GM18858 (cell line): Measurements from ENCODE around the gene ROBO3.
A peak's percentile ranks its signal among the peaks of the same experiment; 100 is the strongest.

Experiments
- ATAC-seq: cut with Tn5 transposase; IDR thresholded peaks from one replicate; pipeline ENCODE4 v1.9.1; 2021; ENCODE audit not compliant: unreplicated experiment

ROBO3 gene

DNA sequence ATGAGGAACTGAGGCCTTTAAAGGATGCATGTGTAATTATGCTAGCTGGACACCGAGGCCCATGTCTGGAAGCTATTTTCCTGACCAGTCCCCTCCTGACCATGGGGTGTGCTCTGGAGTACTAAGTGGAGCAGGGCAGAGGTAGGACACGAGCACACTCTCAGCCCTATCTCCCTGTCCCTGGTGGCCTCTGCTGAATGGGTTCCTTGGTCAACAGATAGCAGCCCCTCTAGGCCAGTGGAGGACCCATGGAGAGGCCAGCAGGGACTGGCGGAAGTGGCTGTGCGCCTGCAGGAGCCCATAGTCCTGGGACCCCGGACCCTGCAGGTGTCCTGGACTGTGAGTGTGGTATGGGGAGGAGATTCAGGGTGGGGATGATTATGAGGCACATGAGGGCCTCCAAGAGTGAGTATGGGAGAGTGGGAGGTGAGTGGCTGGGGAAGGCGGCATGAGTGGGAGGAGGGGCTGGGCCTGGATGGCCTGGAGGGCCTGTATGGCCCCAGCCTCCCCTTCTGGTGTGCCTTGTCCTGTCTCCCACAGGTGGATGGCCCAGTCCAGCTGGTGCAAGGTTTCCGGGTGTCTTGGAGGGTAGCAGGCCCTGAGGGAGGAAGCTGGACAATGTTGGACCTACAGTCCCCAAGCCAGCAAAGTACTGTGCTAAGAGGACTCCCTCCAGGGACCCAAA is 9.5 kb downstream of the ROBO3 start:
- no peak for ATAC-seq

DNA sequence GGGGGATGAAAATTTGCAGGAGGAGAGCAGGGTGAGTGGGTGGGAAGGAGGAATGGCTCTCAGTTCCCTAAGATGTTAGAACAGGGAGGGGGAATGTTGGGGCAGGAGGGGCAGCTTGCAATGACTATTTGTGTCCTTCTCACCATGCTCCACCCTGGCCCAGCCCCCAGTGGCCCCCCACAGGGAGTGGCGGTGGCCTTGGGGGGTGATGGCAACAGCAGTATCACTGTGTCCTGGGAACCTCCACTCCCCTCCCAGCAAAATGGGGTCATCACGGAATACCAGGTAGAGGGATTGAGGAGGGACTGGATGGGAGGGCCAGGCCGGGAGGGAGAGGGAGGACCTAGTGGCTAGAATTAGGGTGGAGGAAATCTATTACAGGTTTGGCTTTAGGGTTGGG is 10.2 kb downstream of the ROBO3 start:
- no peak for ATAC-seq

GRCh38 chr11:124875943-124876817 is 10.9 kb downstream of the ROBO3 start:
- peak; percentile 88 for ATAC-seq

DNA sequence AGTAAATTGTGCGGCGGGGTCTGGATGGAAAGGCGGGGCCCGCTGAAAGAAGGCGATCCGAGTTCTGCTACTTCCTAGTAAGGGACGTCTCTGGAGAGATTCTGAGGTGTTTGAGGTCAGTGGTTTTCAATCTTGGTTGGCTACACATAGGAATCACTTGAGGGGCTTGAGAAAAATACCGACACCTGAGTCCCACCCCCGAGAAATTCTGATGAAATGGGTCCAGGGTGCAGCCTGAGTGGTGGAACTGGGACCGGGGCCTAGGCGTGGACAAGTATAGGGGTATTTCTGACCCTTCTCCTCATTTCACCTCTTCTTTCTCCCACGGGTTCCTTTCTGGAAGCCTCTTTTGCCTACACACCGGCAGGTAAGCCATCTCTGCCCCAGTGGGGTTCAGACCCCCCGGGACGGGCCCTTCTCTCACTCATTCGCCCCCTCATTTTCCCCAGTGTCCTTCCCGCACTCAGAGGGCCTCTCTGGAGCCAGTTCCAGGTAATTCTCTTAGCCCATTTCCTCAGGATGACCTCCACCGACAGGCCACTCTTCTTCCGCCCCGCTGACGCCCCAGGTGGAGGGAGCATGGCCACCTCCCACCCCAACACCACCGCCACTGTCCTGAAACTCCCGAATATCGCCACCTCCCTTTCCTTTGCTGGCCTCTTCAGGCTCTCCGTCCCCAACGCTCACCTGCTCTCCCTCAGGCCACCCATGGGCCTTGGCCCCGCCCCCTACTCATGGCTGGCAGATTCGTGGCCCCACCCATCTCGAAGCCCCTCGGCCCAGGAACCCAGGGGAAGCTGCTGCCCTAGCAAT is 11.8 kb downstream of the ROBO3 start:
- ATAC-seq, result no peak

DNA sequence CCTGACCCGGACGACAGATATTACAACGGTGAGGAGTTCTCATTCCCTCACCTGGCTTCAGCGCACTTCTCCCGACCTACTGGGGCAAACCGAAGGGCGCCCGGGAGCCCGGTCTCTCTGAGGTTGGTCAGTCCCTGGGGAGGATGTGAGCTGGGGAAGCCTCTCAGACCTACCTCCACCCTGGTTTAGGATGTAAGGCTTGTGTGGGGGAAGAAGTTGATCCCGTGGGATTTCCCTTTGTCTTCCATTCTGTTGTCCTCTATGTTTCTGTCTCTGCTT is 12.3 kb downstream of the ROBO3 start:
- no peak for ATAC-seq

DNA sequence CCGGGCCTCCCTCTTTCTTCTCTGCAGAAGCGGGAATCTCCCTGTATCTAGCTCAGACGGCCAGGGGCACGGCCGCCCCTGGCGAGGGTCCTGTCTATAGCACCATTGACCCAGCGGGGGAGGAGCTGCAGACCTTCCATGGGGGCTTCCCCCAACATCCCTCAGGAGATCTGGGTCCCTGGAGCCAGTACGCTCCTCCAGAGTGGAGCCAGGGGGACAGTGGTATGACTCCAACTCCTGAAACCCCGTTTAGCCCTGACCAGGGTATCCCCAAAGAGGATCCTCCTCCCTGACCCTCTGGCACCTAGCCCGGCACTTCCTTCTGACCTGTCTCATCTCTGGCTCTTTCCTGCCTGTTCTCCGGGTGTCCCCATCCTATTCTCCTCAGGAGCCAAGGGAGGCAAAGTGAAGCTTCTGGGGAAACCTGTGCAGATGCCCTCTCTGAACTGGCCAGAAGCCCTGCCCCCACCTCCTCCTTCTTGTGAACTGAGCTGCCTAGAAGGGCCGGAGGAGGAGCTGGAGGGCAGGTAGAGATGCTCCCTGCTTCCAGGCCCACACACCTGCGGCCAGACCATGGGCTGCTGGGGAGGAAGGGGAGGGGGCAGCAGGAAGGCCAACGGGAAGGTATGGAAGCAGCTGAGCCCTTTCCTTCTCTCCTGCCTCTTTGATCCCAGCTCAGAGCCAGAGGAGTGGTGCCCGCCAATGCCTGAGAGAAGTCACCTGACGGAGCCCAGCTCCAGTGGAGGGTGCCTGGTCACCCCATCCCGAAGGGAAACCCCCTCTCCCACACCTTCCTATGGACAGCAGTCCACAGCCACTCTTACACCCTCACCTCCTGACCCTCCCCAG is 12.9 kb downstream of the ROBO3 start:
- no peak for ATAC-seq

- no peak for ATAC-seq
Measured at GRCh38 chr11:124878759-124879492, 13.7 kb downstream of the ROBO3 start.

- ATAC-seq, result no peak
Measured at GRCh38 chr11:124879493-124880289, 14.5 kb downstream of the ROBO3 start.

DNA sequence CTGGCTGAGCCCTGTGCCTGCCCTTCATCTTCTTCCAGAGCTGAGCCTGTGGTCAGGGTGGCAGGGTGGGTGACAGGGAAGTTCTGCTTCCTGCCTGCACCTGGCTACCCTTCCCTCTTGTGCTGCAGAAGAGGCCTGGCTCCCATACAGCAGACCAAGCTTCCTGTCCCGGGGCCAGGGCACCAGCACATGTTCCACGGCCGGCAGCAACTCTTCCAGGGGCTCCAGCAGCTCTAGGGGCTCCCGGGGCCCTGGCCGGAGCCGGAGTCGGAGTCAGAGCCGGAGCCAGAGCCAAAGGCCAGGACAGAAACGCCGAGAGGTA is 15.0 kb downstream of the ROBO3 start:
- ATAC-seq, result no peak

GRCh38 chr11:124880958-124881357 is 15.7 kb downstream of the ROBO3 start:
- no peak for ATAC-seq

DNA sequence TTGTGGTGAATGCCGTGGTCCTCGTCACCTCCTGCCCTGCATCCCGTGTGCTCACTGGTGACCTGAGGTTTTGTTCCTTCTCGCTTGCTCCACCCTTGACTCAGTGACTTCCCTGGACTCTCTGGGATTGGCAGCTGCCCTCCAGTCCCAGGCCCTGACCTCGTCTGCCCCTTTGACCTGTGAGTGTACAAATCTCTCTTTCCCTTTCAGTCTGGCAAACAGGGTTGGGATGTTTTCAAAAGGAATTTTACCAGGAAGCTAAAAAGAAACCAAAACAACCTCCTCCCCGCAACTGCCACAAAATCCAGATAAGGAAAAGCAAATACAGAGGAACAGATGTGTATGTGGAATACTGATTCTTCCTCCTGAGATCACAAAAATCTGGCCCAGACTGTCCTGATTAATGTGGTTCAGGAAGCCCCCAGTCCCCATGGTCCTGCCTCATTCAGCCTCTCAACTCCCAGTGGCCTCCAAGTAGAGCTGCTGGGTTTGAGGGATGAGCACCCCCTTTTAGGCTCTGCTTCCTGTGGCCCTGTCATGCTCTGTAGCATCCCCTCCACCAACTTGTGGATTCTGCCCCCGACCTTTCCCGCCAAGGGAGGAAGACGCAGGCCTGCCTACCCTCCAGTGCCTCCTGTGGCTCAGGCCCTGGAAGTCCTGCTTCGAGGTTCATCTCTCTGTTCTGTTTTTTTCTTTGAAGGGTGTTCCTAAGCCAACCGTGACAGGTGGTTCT is 17.3 kb downstream of the ROBO3 start:
- ATAC-seq, result no peak

- ATAC-seq, result no peak
Measured at GRCh38 chr11:124884340-124884739, 19.1 kb downstream of the ROBO3 start.

GRCh38 chr11:124884869-124885479 is 19.7 kb downstream of the ROBO3 start:
- no peak for ATAC-seq

GRCh38 chr11:124886476-124886875 is 21.2 kb downstream of the ROBO3 start:
- no peak for ATAC-seq

DNA sequence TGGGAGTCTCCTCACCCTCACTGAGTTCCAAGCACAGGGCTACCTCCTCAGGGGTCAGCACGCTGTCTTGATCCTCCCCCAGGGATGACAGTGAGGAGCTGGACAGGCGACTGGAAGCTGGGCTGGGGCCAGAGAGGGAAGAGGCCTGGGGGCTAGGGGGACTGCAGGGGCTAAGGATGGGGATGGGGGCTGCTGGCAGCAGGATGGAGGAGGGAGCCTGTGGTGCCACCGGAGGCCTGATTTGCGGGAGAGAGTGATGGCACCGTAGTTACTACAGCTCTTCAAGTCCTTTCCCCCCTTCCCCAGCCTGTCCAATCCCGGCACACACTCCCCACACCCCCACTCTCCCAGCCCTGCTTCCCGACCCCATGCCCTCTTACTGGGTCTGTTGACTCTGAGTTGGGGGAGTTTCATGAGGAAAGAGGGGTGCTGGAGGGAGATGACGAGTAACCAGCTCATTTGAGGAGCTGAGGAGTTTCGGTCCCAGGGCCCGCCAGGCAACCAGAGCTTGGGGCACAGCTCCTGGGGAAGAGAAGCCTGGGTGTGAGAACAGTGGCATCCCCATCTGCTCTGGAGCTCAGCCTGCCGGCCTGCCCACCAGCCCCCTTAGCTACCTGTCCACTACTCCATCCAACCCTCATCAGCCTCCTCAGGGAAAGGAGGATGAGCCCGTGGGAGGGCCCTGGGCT is 21.9 kb downstream of the ROBO3 start:
- ATAC-seq, result no peak

DNA sequence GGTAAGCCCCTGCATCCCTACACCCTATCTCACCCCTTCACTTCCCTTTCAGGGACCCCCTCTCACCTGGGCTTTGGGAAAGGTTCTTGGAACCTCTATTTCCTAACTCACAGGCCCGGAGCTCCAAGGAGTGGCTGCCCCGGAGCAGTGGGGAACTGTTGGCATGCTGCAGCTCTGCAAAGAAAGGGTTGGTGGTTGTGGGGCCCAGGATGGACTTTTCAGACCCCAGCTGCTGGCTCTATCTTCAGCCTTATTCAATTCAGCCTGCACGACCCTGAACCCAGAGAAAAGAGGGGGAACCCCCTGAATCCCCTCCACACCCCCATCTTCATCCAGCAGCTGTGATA is 22.4 kb downstream of the ROBO3 start:
- no peak for ATAC-seq

- ATAC-seq, result no peak
Measured at GRCh38 chr11:124889191-124890091, 24.2 kb downstream of the ROBO3 start.
